H1 (cell line): ENCODE data around the gene CEBPE. TPM values are rescaled to one million over a fixed set of nuclear protein-coding genes. Genes with fewer than 3 reads are reported as not detected.

ENCODE experiments used
- CTCF ChIA-PET: fragments of 300-600 bp; sonication (Branson Sonifier 250); formaldehyde crosslinking; loops from one replicate; lab custom pipeline; 2021; ENCODE audit not compliant: partially characterized antibody; lab: Charles Lee
- POLR2A ChIA-PET: fragments of 300-600 bp; sonication (Branson Sonifier 250); formaldehyde crosslinking; loops from one replicate; lab custom pipeline; 2021; ENCODE audit warnings: inconsistent platforms; ENCODE audit not compliant: partially characterized antibody; lab: Charles Lee
- DNase-seq, 2 experiments: peaks; one replicate each; pipeline versions ENCODE4 v3.0.0 to v3.0.0-alpha.2; 2010 to 2022; ENCODE audit warnings: low spot score in 2 of 2, low read depth in 1 of 2, mixed read lengths in 1 of 2
- FAIRE-seq: peaks from 2 replicates; lab custom pipeline; 2011; peaks lifted over from hg19 to GRCh38; lab: Jason Lieb, UNC
- H2AFZ ChIP-seq: 2 replicates; pipeline ENCODE4 v1.8.1; 2012; ENCODE audit warnings: low read length, inconsistent platforms
- H2AK5ac ChIP-seq: 2 replicates; pipeline ENCODE4 v1.6.1; 2013; ENCODE audit warnings: low read depth, low read length
- H2BK120ac ChIP-seq: replicated peaks from 2 replicates; pipeline ENCODE3; 2013; ENCODE audit warnings: low read depth, low read length, inconsistent platforms
- H2BK12ac ChIP-seq: 2 replicates; pipeline ENCODE4 v1.6.1; 2013; ENCODE audit warnings: low read depth, low read length
- H2BK15ac ChIP-seq: 2 replicates; pipeline ENCODE4 v1.6.1; 2013; ENCODE audit warnings: low read length
- H2BK20ac ChIP-seq: 2 replicates; pipeline ENCODE4 v1.6.1; 2013; ENCODE audit warnings: low read length
- H2BK5ac ChIP-seq: 2 replicates; pipeline ENCODE4 v1.6.1; 2013; ENCODE audit warnings: low read depth, low read length
- H3K14ac ChIP-seq: 2 replicates; pipeline ENCODE4 v1.6.1; 2013; ENCODE audit warnings: inconsistent platforms; ENCODE audit not compliant: insufficient read length
- H3K18ac ChIP-seq: 2 replicates; pipeline ENCODE4 v1.6.1; 2013; ENCODE audit warnings: low read length; ENCODE audit errors: extremely low read depth
- H3K23ac ChIP-seq: 2 replicates; pipeline ENCODE4 v1.6.1; 2013; ENCODE audit warnings: inconsistent platforms; ENCODE audit not compliant: insufficient read length
- H3K23me2 ChIP-seq: 2 replicates; pipeline ENCODE4 v1.6.1; 2013; ENCODE audit warnings: low read depth, low read length
- H3K27ac ChIP-seq: 2 replicates; pipeline ENCODE4 v1.6.1; 2011; ENCODE audit warnings: low read depth, low read length, inconsistent platforms
- H3K27me3 ChIP-seq, 4 experiments: replicated peaks in 1 of 4; 1 replicate in 1 of 4; 2 replicates in 3 of 4; pipeline versions ENCODE4 v1.6.1 to v1.8.1; 2011 to 2013; ENCODE audit warnings: low read length in 3 of 4, mild to moderate bottlenecking in 3 of 4, inconsistent platforms in 2 of 4, mixed read lengths in 2 of 4, moderate library complexity in 1 of 4; ENCODE audit not compliant: control insufficient read depth in 3 of 4, insufficient read depth in 3 of 4; ENCODE audit errors: extremely low read depth in 1 of 4
- H3K36me3 ChIP-seq, 4 experiments: 2 replicates each; pipeline versions ENCODE4 v1.6.1 to v1.8.1; 2011 to 2013; ENCODE audit warnings: mild to moderate bottlenecking in 4 of 4, low read length in 3 of 4, moderate library complexity in 2 of 4, control low read depth in 1 of 4, inconsistent platforms in 1 of 4; ENCODE audit not compliant: insufficient read depth in 4 of 4, control insufficient read depth in 2 of 4
- H3K4ac ChIP-seq: replicated peaks from 2 replicates; pipeline ENCODE3; 2013; ENCODE audit warnings: low read length, low read depth, mixed read lengths, inconsistent platforms; ENCODE audit not compliant: insufficient read length
- H3K4me1 ChIP-seq, 4 experiments: replicated peaks in 1 of 4; 1 replicate in 1 of 4; 2 replicates in 3 of 4; pipeline versions ENCODE4 v1.6.1 to v1.8.1; 2011 to 2013; ENCODE audit warnings: low read length in 3 of 4, inconsistent platforms in 2 of 4, mixed read lengths in 1 of 4; ENCODE audit not compliant: insufficient read depth in 4 of 4, control insufficient read depth in 3 of 4
- H3K4me2 ChIP-seq, 2 experiments: 2 replicates each; pipeline versions ENCODE4 v1.6.1 to v1.8.1; 2011 to 2013; ENCODE audit warnings: low read depth in 2 of 2, low read length in 2 of 2, control low read depth in 1 of 2, inconsistent platforms in 1 of 2, mild to moderate bottlenecking in 1 of 2; ENCODE audit not compliant: insufficient read depth in 1 of 2
- H3K4me3 ChIP-seq, 4 experiments: fragments of 200-600, 300-600 bp in 1 of 4; sonication (generic), shearing (Covaris generic), sonication (Bioruptor Twin) in 1 of 4; 2 replicates each; pipeline versions ENCODE4 v1.5.1 to v1.8.1; 2011 to 2016; ENCODE audit warnings: low read length in 4 of 4, low read depth in 3 of 4, control low read depth in 2 of 4, inconsistent platforms in 2 of 4, mild to moderate bottlenecking in 2 of 4, mixed read lengths in 1 of 4, moderate library complexity in 1 of 4; ENCODE audit not compliant: insufficient read depth in 2 of 4; ENCODE audit errors: extremely low read depth in 1 of 4
- H3K56ac ChIP-seq: replicated peaks from 2 replicates; pipeline ENCODE3; 2013; ENCODE audit warnings: low read depth, mild to moderate bottlenecking, mixed read lengths, low read length, inconsistent platforms; ENCODE audit not compliant: insufficient read length
- H3K79me1 ChIP-seq: 2 replicates; pipeline ENCODE4 v1.6.1; 2013; ENCODE audit warnings: low read depth, low read length, control low read depth
- H3K79me2 ChIP-seq, 2 experiments: 2 replicates each; pipeline versions ENCODE4 v1.6.1 to v1.8.1; 2012 to 2013; ENCODE audit warnings: low read length in 2 of 2, mild to moderate bottlenecking in 2 of 2, inconsistent platforms in 1 of 2; ENCODE audit not compliant: insufficient read depth in 2 of 2, control insufficient read depth in 1 of 2
- H3K9ac ChIP-seq, 4 experiments: replicated peaks in 1 of 4; 1 replicate in 1 of 4; 2 replicates in 3 of 4; pipeline versions ENCODE4 v1.6.1 to v1.8.1; 2011 to 2013; ENCODE audit warnings: low read depth in 3 of 4, low read length in 3 of 4, control low read depth in 2 of 4, mild to moderate bottlenecking in 2 of 4, moderate library complexity in 2 of 4, inconsistent platforms in 1 of 4; ENCODE audit errors: extremely low read depth in 1 of 4
- H3K9me3 ChIP-seq, 2 experiments: 2 replicates each; pipeline versions ENCODE4 v1.6.1 to v1.8.1; 2012 to 2013; ENCODE audit warnings: mild to moderate bottlenecking in 2 of 2, moderate library complexity in 2 of 2, control low read depth in 1 of 2, inconsistent platforms in 1 of 2, low read depth in 1 of 2, low read length in 1 of 2, mixed read lengths in 1 of 2; ENCODE audit not compliant: insufficient read depth in 2 of 2
- H4K20me1 ChIP-seq, 2 experiments: replicated peaks in 1 of 2; 2 replicates each; pipeline versions ENCODE3 to v1.8.1; 2011 to 2013; ENCODE audit warnings: inconsistent platforms in 2 of 2, low read length in 2 of 2, mild to moderate bottlenecking in 1 of 2; ENCODE audit not compliant: insufficient read depth in 2 of 2, control insufficient read depth in 1 of 2
- H4K5ac ChIP-seq: 2 replicates; pipeline ENCODE4 v1.6.1; 2013; ENCODE audit warnings: low read length, low read depth, mixed read lengths, inconsistent platforms; ENCODE audit not compliant: insufficient read length
- H4K8ac ChIP-seq: 2 replicates; pipeline ENCODE4 v1.8.0; 2013; ENCODE audit warnings: mild to moderate bottlenecking, moderate library complexity, low read length, inconsistent platforms; ENCODE audit not compliant: insufficient read depth; ENCODE audit errors: extremely low read depth
- H4K91ac ChIP-seq: replicated peaks from 2 replicates; pipeline ENCODE3; 2013; ENCODE audit warnings: low read length, mixed read lengths, inconsistent platforms; ENCODE audit not compliant: insufficient read length
- ATF2 ChIP-seq: IDR thresholded peaks from 2 replicates; pipeline ENCODE4 v1.6.1; 2012; ENCODE audit warnings: low read length, inconsistent platforms
- CBX5 ChIP-seq: fragments of 300-800, 300-1000 bp; sonication (generic); IDR thresholded peaks from 2 replicates; pipeline ENCODE4 v1.7.1; 2016; ENCODE audit warnings: antibody characterized with exemption, low read length, low read depth
- CHD1 ChIP-seq: IDR thresholded peaks from 2 replicates; pipeline ENCODE4 v1.6.1; 2012; ENCODE audit warnings: low read depth, low read length, improper control_type of control experiment
- EP300 ChIP-seq, 2 experiments: IDR thresholded peaks; 1 replicate in 1 of 2; 2 replicates in 1 of 2; pipeline ENCODE4 v1.6.1; 2011 to 2012; ENCODE audit warnings: low read depth in 2 of 2, low read length in 2 of 2, mild to moderate bottlenecking in 2 of 2, borderline replicate concordance in 1 of 2, inconsistent platforms in 1 of 2, moderate library complexity in 1 of 2
- GTF2F1 ChIP-seq: IDR thresholded peaks from 2 replicates; pipeline ENCODE4 v1.6.1; 2012; ENCODE audit warnings: low read depth, low read length, improper control_type of control experiment, borderline replicate concordance
- JUN ChIP-seq: IDR thresholded peaks from 2 replicates; pipeline ENCODE4 v1.6.1; 2011; ENCODE audit warnings: low read depth, mild to moderate bottlenecking, improper control_type of control experiment, low read length
- JUND ChIP-seq: IDR thresholded peaks from 2 replicates; pipeline ENCODE4 v1.6.1; 2011; ENCODE audit warnings: mild to moderate bottlenecking, improper control_type of control experiment, low read length
- NANOG ChIP-seq: IDR thresholded peaks from 2 replicates; pipeline ENCODE4 v1.6.1; 2011; ENCODE audit warnings: low read length, low read depth, mild to moderate bottlenecking, inconsistent platforms; ENCODE audit not compliant: insufficient read depth, poor library complexity, severe bottlenecking
- SAP30 ChIP-seq: fragments of 300-600 bp; sonication (generic); IDR thresholded peaks from 2 replicates; pipeline ENCODE4 v1.7.1; 2012; ENCODE audit warnings: low read length, moderate library complexity, mild to moderate bottlenecking, inconsistent platforms; ENCODE audit not compliant: insufficient read depth, insufficient replicate concordance
- SP4 ChIP-seq: IDR thresholded peaks from 2 replicates; pipeline ENCODE4 v1.6.1; 2012; ENCODE audit warnings: low read length, inconsistent platforms
- WGBS, 2 experiments: shearing (Covaris generic) in 1 of 2; methylation state at CpG; one replicate each; pipeline versions ENCODE4 v1.1.6 to v1.1.7; 2013 to 2015; ENCODE audit warnings: low lambda C conversion rate in 2 of 2, mixed read lengths in 2 of 2, inconsistent platforms in 1 of 2, low coverage in 1 of 2, missing lambda C conversion rate in 1 of 2; ENCODE audit not compliant: insufficient replicate concordance in 2 of 2, insufficient coverage in 1 of 2, insufficient read length in 1 of 2; ENCODE audit errors: extremely low coverage in 1 of 2, missing lambda C conversion rate in 1 of 2; 5-methylcytosine and 5-hydroxymethylcytosine counted together
- polyA plus RNA-seq, 7 experiments: library from polyadenylated mRNA; depleted of rRNA in 3 of 7; stranded (reverse) in 5 of 7; unstranded in 2 of 7; fragments of >200 nt in 5 of 7; fragments of 200-250 nt in 2 of 7; gene quantifications; 1 replicate in 5 of 7; 2 replicates in 1 of 7; 4 replicates in 1 of 7; pipeline versions ENCODE4 v1.2.1 to v1.2.3, GENCODE V29; 2011 to 2013; ENCODE audit warnings: missing spikeins in 2 of 7, mixed read lengths in 2 of 7
- total RNA-seq: library from RNA; stranded (reverse); fragmentation: NEBNext Ultra II Directional; extraction: Animal tissue kit (Norgen Biotek cat#: 25700); gene quantifications from 2 replicates; pipeline ENCODE4 v1.2.1, GENCODE V29; 2021

The CEBPE gene
- total and polyA plus RNA-seq, 2 of the 8 experiments (the other 6 are each of a cell fraction or from before 2014, with no cell fraction given), result 0.05 TPM; not detected in 1

- H2BK20ac ChIP-seq, result no peak overlapping the region
- H3K4ac ChIP-seq, result no peak overlapping the region
- no peaks in the 10 kb centered on the region for H3K79me1 ChIP-seq
- H3K56ac ChIP-seq, result no peak overlapping the region
- H2BK5ac ChIP-seq, result no peak overlapping the region
- H3K4me1 ChIP-seq, result no peaks in the 10 kb centered on the region
- no peak overlapping the region for H3K18ac ChIP-seq
- H4K5ac ChIP-seq, result no peak overlapping the region
- peaks cover 34 to 84% (median 67%) of the 10 kb centered on the region in 4 experiments for H3K36me3 ChIP-seq
- no peak overlapping the region for H3K23ac ChIP-seq
- no peak overlapping the region for H3K4me3 ChIP-seq
- H2BK12ac ChIP-seq, result no peak overlapping the region
- H3K14ac ChIP-seq, result no peak overlapping the region
- H2AFZ ChIP-seq, result no peak overlapping the region
- H4K20me1 ChIP-seq, result peaks cover 1 to 12% of the 10 kb centered on the region in 2 experiments
- ChIA-PET CTCF (interaction anchor here (1.0 to 4.7 kb wide), 10 partner anchors 8 to 214 kb away, joined by 3 to 56 read pairs (median 10); partner anchors contain the start of gene RNF212B), POLR2A (interaction anchor here (0.8 to 4.6 kb wide), 7 partner anchors 11 to 72 kb away, joined by 3 to 24 read pairs (median 4); partner anchors contain the start of genes ACIN1 and C14orf119)
- no peak for DNase-seq
- no peak overlapping the region for H3K4me2 ChIP-seq
- peaks cover 4 to 10% of the 10 kb centered on the region in 2 experiments; a peak in 1 of 4 replicates for H3K79me2 ChIP-seq
- H4K8ac ChIP-seq, result no peak overlapping the region
- no peaks in the 10 kb centered on the region for H3K27me3 ChIP-seq
- no peak overlapping the region; a peak in 1 of 7 replicates for H3K9ac ChIP-seq
- no peak overlapping the region for H2BK15ac ChIP-seq
- H4K91ac ChIP-seq, result no peak overlapping the region
- H3K27ac ChIP-seq, result no peak overlapping the region
- H2AK5ac ChIP-seq, result no peak overlapping the region
- no peaks in the 10 kb centered on the region; the same call in 1 of the 2 replicates for H3K23me2 ChIP-seq
- WGBS, 2 experiments, result 87% methylated on average over 2 of the region's 2 CpGs; no CpG with 5 or more reads in 1 of the 2 experiments
- no peaks in the 10 kb centered on the region; a peak in 1 of 4 replicates for H3K9me3 ChIP-seq
- no peak for FAIRE-seq
- no peak overlapping the region for H2BK120ac ChIP-seq
- TF ChIP-seq ATF2, result no peak
- TF ChIP-seq CHD1, result no peak
- TF ChIP-seq SP4, result no peak
- TF ChIP-seq JUN, result no peak
- TF ChIP-seq CBX5, result no peak
- no peak for TF ChIP-seq JUND
- no peak for TF ChIP-seq EP300 (IDR thresholded peaks at IDR 0.05; ENCODE audit: borderline replicate concordance in 1 of 2, low read depth in 2 of 2, low read length in 2 of 2)
- no peak for TF ChIP-seq GTF2F1
- TF ChIP-seq SAP30, result no peak
- TF ChIP-seq NANOG, result no peak
These were observed 40.4 kb downstream of the CEBPE start for GRCh38 chr14:23078692-23079116.
